ENCODE measurements around the gene PSME4.
A peak's percentile ranks its signal among the peaks of the same experiment; 100 is the strongest.

The PSME4 gene

GRCh38 chr2:53865264-53865663 is 105.5 kb downstream of the PSME4 start:
- no peak overlapping the region for H3K27ac ChIP-seq
- CTCF ChIA-PET, result interaction anchor here (0.6 to 0.7 kb wide), 2 partner anchors 70 to 405 kb away, joined by 3 read pairs; no protein-coding TSS in a partner anchor
- TF ChIP-seq, protein P1, sequence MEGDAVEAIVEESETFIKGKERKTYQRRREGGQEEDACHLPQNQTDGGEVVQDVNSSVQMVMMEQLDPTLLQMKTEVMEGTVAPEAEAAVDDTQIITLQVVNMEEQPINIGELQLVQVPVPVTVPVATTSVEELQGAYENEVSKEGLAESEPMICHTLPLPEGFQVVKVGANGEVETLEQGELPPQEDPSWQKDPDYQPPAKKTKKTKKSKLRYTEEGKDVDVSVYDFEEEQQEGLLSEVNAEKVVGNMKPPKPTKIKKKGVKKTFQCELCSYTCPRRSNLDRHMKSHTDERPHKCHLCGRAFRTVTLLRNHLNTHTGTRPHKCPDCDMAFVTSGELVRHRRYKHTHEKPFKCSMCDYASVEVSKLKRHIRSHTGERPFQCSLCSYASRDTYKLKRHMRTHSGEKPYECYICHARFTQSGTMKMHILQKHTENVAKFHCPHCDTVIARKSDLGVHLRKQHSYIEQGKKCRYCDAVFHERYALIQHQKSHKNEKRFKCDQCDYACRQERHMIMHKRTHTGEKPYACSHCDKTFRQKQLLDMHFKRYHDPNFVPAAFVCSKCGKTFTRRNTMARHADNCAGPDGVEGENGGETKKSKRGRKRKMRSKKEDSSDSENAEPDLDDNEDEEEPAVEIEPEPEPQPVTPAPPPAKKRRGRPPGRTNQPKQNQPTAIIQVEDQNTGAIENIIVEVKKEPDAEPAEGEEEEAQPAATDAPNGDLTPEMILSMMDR (conservative IDR thresholded peaks at IDR 0.05; ENCODE audit: low read depth), result no peak
- peak; percentile 15 for DNase-seq (ENCODE audit: low spot score)
- POLR2A ChIA-PET (ENCODE audit: low non-redundant PET), result no interaction called here

GRCh38 chr2:53863538-53864227 is 107.1 kb downstream of the PSME4 start:
- CTCF ChIA-PET, result no interaction called here
- POLR2A ChIA-PET (ENCODE audit: low non-redundant PET), result no interaction called here
- TF ChIP-seq, protein P1 (conservative IDR thresholded peaks at IDR 0.05; ENCODE audit: low read depth), result no peak
- no peak overlapping the region for H3K27ac ChIP-seq
- no peak for DNase-seq (ENCODE audit: low spot score)

GRCh38 chr2:53861824-53862223 is 109.0 kb downstream of the PSME4 start:
- no peak for DNase-seq (ENCODE audit: low spot score)
- CTCF ChIA-PET, result interaction anchor here (0.6 kb wide), 1 partner anchor 1110 kb away, joined by 5 read pairs; no protein-coding TSS in a partner anchor
- POLR2A ChIA-PET (ENCODE audit: low non-redundant PET), result no interaction called here
- no peak overlapping the region for H3K27ac ChIP-seq
- TF ChIP-seq, protein P1 (conservative IDR thresholded peaks at IDR 0.05; ENCODE audit: low read depth), result no peak

- CTCF ChIA-PET, result interaction anchor here (0.6 kb wide), 1 partner anchor 18 kb away, joined by 3 read pairs; no protein-coding TSS in a partner anchor
- TF ChIP-seq, protein P1 (conservative IDR thresholded peaks at IDR 0.05; ENCODE audit: low read depth), result no peak
- POLR2A ChIA-PET (ENCODE audit: low non-redundant PET), result no interaction called here
- peak; percentile 11 for DNase-seq (ENCODE audit: low spot score)
- H3K27ac ChIP-seq, result peak within 1 kb of the TSS; percentile 24
Observed at GRCh38 chr2:53859206-53860181, 111.3 kb downstream of the PSME4 start, which contains the start of gene GPR75. Gene GPR75 (minus strand): TSS chr2:53859967. CDS start chr2:53854756, 5,211 bp downstream.

GRCh38 chr2:53856272-53856671 is 114.5 kb downstream of the PSME4 start:
- no peak overlapping the region for H3K27ac ChIP-seq
- ChIA-PET POLR2A (ENCODE audit: low non-redundant PET) (no interaction called here), CTCF (no interaction called here)
- DNase-seq (ENCODE audit: low spot score), result no peak
- TF ChIP-seq, protein P1 (conservative IDR thresholded peaks at IDR 0.05; ENCODE audit: low read depth), result no peak

DNA sequence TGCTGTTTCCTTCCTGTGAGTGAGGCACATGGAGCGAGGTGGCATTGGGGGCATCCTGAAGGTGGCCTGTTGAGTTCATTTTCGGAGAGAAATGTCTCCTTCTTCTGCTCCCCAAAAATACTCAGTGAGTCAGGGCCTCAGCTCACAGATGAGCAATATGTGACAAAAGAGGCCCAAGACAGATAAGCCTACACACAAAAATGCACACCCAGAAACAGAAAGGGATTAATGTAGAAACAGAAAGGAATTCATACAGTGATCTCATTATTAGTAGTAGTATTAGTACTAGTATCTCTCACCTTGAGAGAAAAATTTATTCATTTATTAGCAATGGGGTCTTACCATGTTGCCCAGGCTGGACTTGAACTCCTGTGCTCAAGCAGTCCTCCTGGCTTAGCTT is 116.1 kb downstream of the PSME4 start:
- TF ChIP-seq, protein P1 (conservative IDR thresholded peaks at IDR 0.05; ENCODE audit: low read depth), result no peak
- ChIA-PET POLR2A (ENCODE audit: low non-redundant PET) (no interaction called here), CTCF (interaction anchor here (0.6 kb wide), 1 partner anchor 68 kb away, joined by 3 read pairs; no protein-coding TSS in a partner anchor)
- DNase-seq (ENCODE audit: low spot score), result no peak
- H3K27ac ChIP-seq, result no peak overlapping the region
